SU-DHL-6 (cell line): ENCODE measurements around the gene CENPVL2.
"Not testable (repeated sequence)": the region's sequence is repeated elsewhere in the genome, so short reads cannot be mapped to it uniquely, and the experiment has no call there.

Experiments
- H2AFZ ChIP-seq: fragments of 200-600 bp; sonication (generic); 2 replicates; pipeline ENCODE4 v1.6.1; 2014; ENCODE audit warnings: low read depth, mild to moderate bottlenecking, moderate library complexity, mixed read lengths, antibody characterized with exemption, low read length; ENCODE audit not compliant: severe bottlenecking
- H3F3A ChIP-seq: fragments of 200-600 bp; shearing (Covaris generic); 2 replicates; pipeline ENCODE4 v1.6.0; 2016; ENCODE audit warnings: antibody characterized with exemption, mild to moderate bottlenecking; ENCODE audit not compliant: insufficient read depth
- H3K27ac ChIP-seq: fragments of 200-600 bp; sonication (generic); 2 replicates; pipeline ENCODE4 v1.5.1; 2016; ENCODE audit warnings: low read depth, mild to moderate bottlenecking, low read length, moderate library complexity, mixed read lengths
- H3K27me3 ChIP-seq: fragments of 200-600 bp; sonication (generic), shearing (Covaris generic); 2 replicates; pipeline ENCODE4 v1.6.0; 2014; ENCODE audit warnings: mild to moderate bottlenecking, low read length
- H3K36me3 ChIP-seq: fragments of 200-600 bp; sonication (generic); 2 replicates; pipeline ENCODE4 v1.6.1; 2014; ENCODE audit warnings: mild to moderate bottlenecking, low read length, mixed read lengths
- H3K4me2 ChIP-seq: fragments of 300-600, 200-600 bp; shearing (Covaris generic), sonication (generic); 2 replicates; pipeline ENCODE4 v1.6.0; 2014; ENCODE audit warnings: low read length, low read depth, mild to moderate bottlenecking; ENCODE audit not compliant: poor library complexity, severe bottlenecking
- H3K4me3 ChIP-seq: fragments of 200-600 bp; sonication (generic); 2 replicates; pipeline ENCODE4 v1.5.1; 2014; ENCODE audit warnings: antibody characterized with exemption, low read length, mild to moderate bottlenecking, mixed read lengths; ENCODE audit not compliant: insufficient read depth, poor library complexity, severe bottlenecking
- H3K79me2 ChIP-seq: fragments of 200-600 bp; sonication (generic); 2 replicates; pipeline ENCODE4 v1.6.1; 2014; ENCODE audit warnings: mild to moderate bottlenecking, low read length, moderate library complexity; ENCODE audit not compliant: insufficient read depth
- H3K9ac ChIP-seq: fragments of 200-600 bp; sonication (generic); 2 replicates; pipeline ENCODE4 v1.7.0; 2014; ENCODE audit warnings: mild to moderate bottlenecking, low read length
- H3K9me2 ChIP-seq: fragments of 200-600 bp; sonication (generic); replicated peaks from 2 replicates; pipeline ENCODE4 v1.6.1; 2014; ENCODE audit warnings: low read length; ENCODE audit not compliant: insufficient read depth
- H3K9me3 ChIP-seq: fragments of 200-600 bp; sonication (generic); 2 replicates; pipeline ENCODE4 v1.6.1; 2014; ENCODE audit warnings: low read length, mixed read lengths; ENCODE audit not compliant: insufficient read depth
- H4K20me1 ChIP-seq: fragments of 200-600 bp; sonication (generic); 2 replicates; pipeline ENCODE4 v1.6.1; 2014; ENCODE audit warnings: low read depth, mild to moderate bottlenecking, antibody characterized with exemption, low read length, moderate library complexity, mixed read lengths
- CTCF ChIP-seq: fragments of 200-600 bp; sonication (generic); IDR thresholded peaks from one replicate; pipeline ENCODE4 v1.5.1; 2017; ENCODE audit warnings: antibody characterized with exemption, mild to moderate bottlenecking, low read length, moderate library complexity; ENCODE audit not compliant: insufficient read depth, poor library complexity, severe bottlenecking
- EZH2phosphoT487 ChIP-seq: fragments of 200-600 bp; sonication (generic), shearing (Covaris generic); conservative IDR thresholded peaks from 2 replicates; pipeline ENCODE4 v1.6.1; 2018; ENCODE audit warnings: mild to moderate bottlenecking, antibody characterized with exemption, low read length, moderate library complexity, mixed read lengths

Gene CENPVL2

DNA sequence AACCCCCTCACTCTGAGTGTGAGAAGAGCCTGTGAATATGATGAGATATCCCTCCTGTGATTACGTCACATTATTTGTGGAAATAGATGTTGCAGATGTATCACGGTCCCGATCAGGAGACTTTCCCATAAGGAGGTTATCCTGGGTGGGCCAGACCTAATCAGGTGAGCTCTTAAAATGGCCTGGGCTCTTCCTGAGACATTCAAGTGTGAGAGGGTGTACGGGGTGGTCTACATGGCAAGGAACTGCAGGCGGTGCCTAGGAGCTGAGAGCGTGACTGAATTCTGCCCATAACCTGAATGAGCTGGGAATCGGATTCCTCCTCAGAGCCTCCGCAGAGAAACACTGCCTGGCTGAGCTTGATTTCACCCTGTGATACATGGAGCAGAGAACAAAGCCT, 14.8 kb upstream of the CENPVL2 start:
- Histone ChIP-seq H3K27ac (no peak overlapping the region), H3K9ac (no peak overlapping the region), H3K4me2 (no peak overlapping the region), H3K36me3 (no peaks in the 10 kb centered on the region), H2AFZ (no peak overlapping the region), H3K79me2 (no peaks in the 10 kb centered on the region), H3K9me2 (no peaks in the 10 kb centered on the region), H3K9me3 (no peaks in the 10 kb centered on the region), H3K27me3 (no peaks in the 10 kb centered on the region), H3F3A (no peaks in the 10 kb centered on the region), H4K20me1 (no peaks in the 10 kb centered on the region), H3K4me3 (no peak overlapping the region)
- TF ChIP-seq CTCF, result no peak
- TF ChIP-seq EZH2phosphoT487, result no peak

DNA sequence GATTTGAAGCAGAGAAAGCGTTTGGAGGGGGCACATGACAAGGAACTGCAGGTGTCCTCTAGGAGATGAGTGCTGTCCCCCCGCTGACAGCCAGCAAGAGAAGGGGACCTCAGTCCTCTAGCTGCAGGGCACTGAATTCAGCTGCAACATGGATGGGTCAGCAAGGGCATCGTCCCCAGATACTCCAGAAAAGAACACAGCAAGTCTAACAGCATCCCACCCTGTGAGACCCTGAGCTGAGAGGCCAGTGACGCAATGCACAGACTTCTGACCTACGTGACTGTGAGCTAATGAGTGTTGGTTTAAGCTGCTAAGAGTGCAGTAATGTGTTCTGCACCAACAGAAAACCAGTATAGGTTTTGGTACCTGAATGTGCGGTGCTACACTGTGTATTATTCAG, 11.6 kb upstream of the CENPVL2 start:
- Histone ChIP-seq H3K9ac (no peak overlapping the region), H3F3A (no peaks in the 10 kb centered on the region), H3K79me2 (no peaks in the 10 kb centered on the region), H3K4me3 (no peak overlapping the region), H3K4me2 (no peak overlapping the region), H3K9me3 (no peaks in the 10 kb centered on the region), H3K36me3 (no peaks in the 10 kb centered on the region), H3K9me2 (no peaks in the 10 kb centered on the region), H3K27me3 (no peaks in the 10 kb centered on the region), H3K27ac (no peak overlapping the region), H4K20me1 (no peaks in the 10 kb centered on the region), H2AFZ (no peak overlapping the region)
- no peak for TF ChIP-seq CTCF
- TF ChIP-seq EZH2phosphoT487, result no peak

- H3F3A ChIP-seq, H3K9me2 ChIP-seq, H2AFZ ChIP-seq, H4K20me1 ChIP-seq, H3K4me3 ChIP-seq, H3K79me2 ChIP-seq, H3K9ac ChIP-seq, H3K9me3 ChIP-seq, H3K27me3 ChIP-seq, H3K27ac ChIP-seq, H3K36me3 ChIP-seq, H3K4me2 ChIP-seq: not testable (repeated sequence)
Measured at GRCh38 chrX:51681808-51682719, 567 bp downstream of the CENPVL2 start.

DNA sequence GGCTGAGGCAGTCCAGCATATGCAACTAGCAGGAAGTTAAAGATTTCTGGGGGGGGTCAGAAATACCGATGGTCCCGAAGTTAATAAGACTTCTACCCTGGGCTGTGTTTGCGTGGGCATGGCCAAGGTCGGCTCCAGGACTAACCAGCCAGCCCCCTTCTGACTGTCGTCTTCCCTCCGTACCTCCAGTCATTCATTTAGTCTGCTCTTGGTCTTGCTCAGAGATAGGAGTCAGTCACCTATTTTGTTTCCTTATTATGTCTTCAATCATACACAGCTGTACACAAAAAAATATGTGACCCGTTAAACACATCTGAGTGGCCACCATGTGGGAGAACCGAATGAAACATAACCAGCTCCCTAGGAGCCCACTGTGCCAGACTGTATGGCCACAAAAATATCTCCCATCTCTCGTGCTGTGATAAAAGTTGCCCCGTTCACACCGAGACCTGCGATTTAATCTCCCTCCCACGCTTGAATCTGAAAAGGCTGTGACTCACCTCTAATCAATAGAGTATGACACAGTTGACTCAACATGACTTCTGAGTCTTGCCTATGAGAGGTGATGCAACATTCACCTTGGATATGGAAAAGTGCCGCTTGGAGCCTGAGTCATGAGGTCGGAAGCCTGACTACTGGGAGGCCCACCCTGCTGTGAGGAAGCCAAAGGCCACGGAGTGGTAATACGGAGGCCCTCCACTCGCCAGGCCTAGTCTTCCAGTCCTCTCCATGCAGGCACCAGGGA, 2.8 kb downstream of the CENPVL2 start:
- not testable (repeated sequence) for H3K27me3 ChIP-seq, H3K4me3 ChIP-seq, H3K36me3 ChIP-seq, H3K9me3 ChIP-seq, H3K79me2 ChIP-seq, H3K27ac ChIP-seq, H2AFZ ChIP-seq, H3K9me2 ChIP-seq, H4K20me1 ChIP-seq, H3F3A ChIP-seq, H3K4me2 ChIP-seq, H3K9ac ChIP-seq
